Mesenchymal stem cell (in vitro differentiated cells and primary cell): ENCODE measurements around the gene TEK.
A peak's percentile ranks its signal among the peaks of the same experiment; 100 is the strongest.

Experiments used
- DNase-seq: peaks from one replicate; pipeline ENCODE4 v3.0.0-alpha.2; 2013
- H2AFZ ChIP-seq: one replicate; pipeline ENCODE4 v1.6.1; 2013; ENCODE audit warnings: low read depth, mild to moderate bottlenecking, control low read depth, inconsistent platforms, low read length, moderate library complexity
- H2AK5ac ChIP-seq: 2 replicates; pipeline ENCODE4 v1.6.1; 2013; ENCODE audit warnings: low read length, moderate library complexity, mild to moderate bottlenecking, inconsistent platforms; ENCODE audit not compliant: severe bottlenecking
- H2BK120ac ChIP-seq: one replicate; pipeline ENCODE4 v1.6.1; 2013; ENCODE audit warnings: low read depth, mild to moderate bottlenecking, inconsistent platforms, low read length, moderate library complexity
- H2BK12ac ChIP-seq, 2 experiments: one replicate each; pipeline ENCODE4 v1.6.1; 2013; ENCODE audit warnings: inconsistent platforms in 2 of 2, low read length in 2 of 2, mild to moderate bottlenecking in 2 of 2, moderate library complexity in 2 of 2, control low read depth in 1 of 2
- H2BK15ac ChIP-seq: one replicate; pipeline ENCODE4 v1.6.1; 2013; ENCODE audit warnings: mild to moderate bottlenecking, low read depth, inconsistent platforms; ENCODE audit not compliant: poor library complexity, severe bottlenecking
- H2BK5ac ChIP-seq: 2 replicates; pipeline ENCODE4 v1.6.1; 2013; ENCODE audit warnings: low read depth, mild to moderate bottlenecking, low read length, control low read depth, inconsistent platforms; ENCODE audit not compliant: poor library complexity, severe bottlenecking
- H3K14ac ChIP-seq, 2 experiments: one replicate each; pipeline ENCODE4 v1.6.1; 2013; ENCODE audit warnings: inconsistent platforms in 2 of 2, low read length in 2 of 2, control low read depth in 1 of 2, mild to moderate bottlenecking in 1 of 2, moderate library complexity in 1 of 2
- H3K18ac ChIP-seq, 2 experiments: one replicate each; pipeline ENCODE4 v1.6.1; 2013; ENCODE audit warnings: inconsistent platforms in 2 of 2, low read length in 2 of 2, control low read depth in 1 of 2, low read depth in 1 of 2, mild to moderate bottlenecking in 1 of 2
- H3K23ac ChIP-seq, 2 experiments: one replicate each; pipeline ENCODE4 v1.6.1; 2013; ENCODE audit warnings: inconsistent platforms in 2 of 2, low read length in 2 of 2, mild to moderate bottlenecking in 2 of 2, moderate library complexity in 2 of 2, control low read depth in 1 of 2
- H3K27ac ChIP-seq: 2 replicates; pipeline ENCODE4 v1.5.1; 2013; ENCODE audit warnings: mild to moderate bottlenecking, moderate library complexity, low read length, control low read depth, inconsistent platforms; ENCODE audit not compliant: poor library complexity, severe bottlenecking
- H3K27me3 ChIP-seq, 2 experiments: 2 replicates each; pipeline versions ENCODE4 v1.6.1 to v1.7.0; 2013; ENCODE audit warnings: low read length in 2 of 2, mild to moderate bottlenecking in 2 of 2, moderate library complexity in 2 of 2, control low read depth in 1 of 2, inconsistent platforms in 1 of 2; ENCODE audit not compliant: control insufficient read depth in 1 of 2, insufficient read depth in 1 of 2
- H3K36me3 ChIP-seq, 2 experiments: 2 replicates each; pipeline versions ENCODE4 v1.6.1 to v1.7.0; 2013; ENCODE audit warnings: low read length in 2 of 2, control low read depth in 1 of 2, inconsistent platforms in 1 of 2, low read depth in 1 of 2, mild to moderate bottlenecking in 1 of 2; ENCODE audit not compliant: insufficient read depth in 2 of 2, control insufficient read depth in 1 of 2
- H3K4ac ChIP-seq, 2 experiments: one replicate each; pipeline ENCODE4 v1.6.1; 2013; ENCODE audit warnings: inconsistent platforms in 2 of 2, low read length in 2 of 2, mild to moderate bottlenecking in 2 of 2, moderate library complexity in 2 of 2, control low read depth in 1 of 2, low read depth in 1 of 2
- H3K4me1 ChIP-seq: 2 replicates; pipeline ENCODE4 v1.6.1; 2013; ENCODE audit warnings: low read depth, low read length, control low read depth; ENCODE audit not compliant: control insufficient read depth, insufficient read depth
- H3K4me2 ChIP-seq: 2 replicates; pipeline ENCODE4 v1.6.1; 2013; ENCODE audit warnings: low read length, mild to moderate bottlenecking, inconsistent platforms; ENCODE audit not compliant: poor library complexity, severe bottlenecking
- H3K4me3 ChIP-seq, 2 experiments: 2 replicates each; pipeline versions ENCODE4 v1.5.1 to v1.7.0; 2013; ENCODE audit warnings: low read length in 2 of 2, mild to moderate bottlenecking in 2 of 2, control low read depth in 1 of 2, low read depth in 1 of 2; ENCODE audit not compliant: insufficient read depth in 1 of 2
- H3K79me1 ChIP-seq: replicated peaks from 2 replicates; pipeline ENCODE4 v1.6.1; 2013; ENCODE audit warnings: mild to moderate bottlenecking, control low read depth, low read length, inconsistent platforms; ENCODE audit not compliant: poor library complexity, severe bottlenecking
- H3K9ac ChIP-seq: 2 replicates; pipeline ENCODE4 v1.7.0; 2013; ENCODE audit warnings: mild to moderate bottlenecking, low read length, moderate library complexity
- H3K9me3 ChIP-seq: 2 replicates; pipeline ENCODE4 v1.7.0; 2013; ENCODE audit warnings: mild to moderate bottlenecking, low read length; ENCODE audit not compliant: control insufficient read depth
- H4K8ac ChIP-seq: one replicate; pipeline ENCODE4 v1.6.1; 2013; ENCODE audit warnings: inconsistent platforms, mild to moderate bottlenecking, low read length, moderate library complexity
- H4K91ac ChIP-seq: one replicate; pipeline ENCODE4 v1.6.1; 2013; ENCODE audit warnings: mild to moderate bottlenecking, low read length, inconsistent platforms
- WGBS: methylation state at CpG from one replicate; pipeline ENCODE4 v1.1.7; 2013; ENCODE audit warnings: mixed read lengths; 5-methylcytosine and 5-hydroxymethylcytosine counted together

TEK gene

DNA sequence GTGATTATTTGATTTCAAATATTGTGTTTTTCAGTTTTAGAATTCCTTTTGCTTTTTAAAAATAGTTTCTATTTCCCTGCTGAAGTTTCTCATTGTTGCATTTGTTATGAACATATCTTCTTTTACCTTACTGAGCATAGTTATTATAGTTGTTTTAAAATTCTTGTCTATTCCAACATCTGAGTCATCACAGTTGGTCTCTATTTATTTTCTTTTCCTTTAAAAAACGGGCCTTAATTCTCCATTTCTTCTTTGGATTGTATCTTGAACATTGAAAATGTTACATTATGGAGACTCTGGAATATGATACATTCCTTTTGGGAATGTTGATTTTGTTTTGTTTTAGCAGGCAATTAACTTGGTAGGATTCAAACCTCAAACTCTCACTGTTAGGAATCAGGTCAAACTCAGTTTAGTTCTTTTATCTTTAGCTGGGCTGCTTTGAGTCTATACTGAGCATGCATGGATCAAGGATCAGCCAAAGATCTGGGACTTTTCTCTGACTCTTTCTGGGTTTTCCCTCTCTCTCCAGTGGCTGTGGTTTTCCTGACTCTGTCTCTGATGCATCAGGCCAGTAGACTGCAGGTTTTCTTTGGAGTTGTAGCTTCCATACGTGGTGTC is 70.3 kb downstream of the TEK start:
- Histone ChIP-seq H3K36me3 (no peaks in the 10 kb centered on the region), H3K27ac (no peak overlapping the region), H4K8ac (no peak overlapping the region), H3K23ac (no peak overlapping the region), H2AK5ac (no peak overlapping the region), H4K91ac (no peak overlapping the region), H3K27me3 (no peaks in the 10 kb centered on the region), H3K4ac (peak overlapping the region in 1 of 2 experiments; percentile 37), H3K4me3 (no peak overlapping the region), H2BK15ac (no peak overlapping the region), H2BK120ac (peak overlapping the region; percentile 4), H2BK12ac (no peak overlapping the region), H3K14ac (no peak overlapping the region), H2AFZ (no peak overlapping the region), H3K79me1 (no peaks in the 10 kb centered on the region), H3K4me1 (peaks cover 3% of the 10 kb centered on the region), H3K9me3 (peaks cover 9% of the 10 kb centered on the region), H3K9ac (no peak overlapping the region), H3K18ac (peak overlapping the region in 1 of 2 experiments; percentile 34), H2BK5ac (no peak overlapping the region), H3K4me2 (no peak overlapping the region)
- DNase-seq = peak; percentile 75
- 83% methylated on average over 1 of the region's 2 CpGs for WGBS

DNA sequence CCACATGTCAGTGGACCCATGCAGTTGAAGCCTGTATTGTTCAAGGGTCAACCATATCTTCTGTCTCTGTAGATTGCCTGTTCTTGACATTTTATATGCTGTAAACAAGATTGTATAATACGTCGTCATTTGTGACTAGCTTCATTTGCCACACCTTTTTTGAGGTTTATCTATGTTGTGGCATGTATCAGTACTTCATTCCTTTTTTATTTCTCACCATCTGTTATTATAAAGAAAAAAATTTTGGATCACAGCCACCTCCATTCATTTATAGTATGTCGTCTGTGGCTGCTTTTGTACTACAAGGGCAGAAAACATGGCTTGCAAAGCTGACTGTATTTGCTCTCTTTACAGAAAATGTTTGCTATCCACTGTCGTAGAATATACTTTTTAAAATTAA is 72.4 kb downstream of the TEK start:
- H2AK5ac ChIP-seq = no peak overlapping the region
- H3K4ac ChIP-seq = no peak overlapping the region
- no peak for DNase-seq
- no peak overlapping the region for H4K8ac ChIP-seq
- no peak overlapping the region for H3K4me3 ChIP-seq
- WGBS = 80% methylated on average over 1 of the region's 4 CpGs
- no peaks in the 10 kb centered on the region for H3K27me3 ChIP-seq
- H3K36me3 ChIP-seq = no peaks in the 10 kb centered on the region
- no peak overlapping the region for H2AFZ ChIP-seq
- no peak overlapping the region for H2BK15ac ChIP-seq
- H3K14ac ChIP-seq = no peak overlapping the region
- H3K4me2 ChIP-seq = no peak overlapping the region
- H2BK12ac ChIP-seq = no peak overlapping the region
- H3K4me1 ChIP-seq = peaks cover 3% of the 10 kb centered on the region
- H2BK5ac ChIP-seq = no peak overlapping the region
- H3K9me3 ChIP-seq = peaks cover 9% of the 10 kb centered on the region
- no peak overlapping the region for H3K23ac ChIP-seq
- H3K9ac ChIP-seq = no peak overlapping the region
- H2BK120ac ChIP-seq = no peak overlapping the region
- H3K79me1 ChIP-seq = no peaks in the 10 kb centered on the region
- H3K18ac ChIP-seq = no peak overlapping the region
- H4K91ac ChIP-seq = no peak overlapping the region
- no peak overlapping the region for H3K27ac ChIP-seq

- 100% methylated on average over 2 of the region's 3 CpGs for WGBS
- Histone ChIP-seq H2AK5ac (no peak overlapping the region), H3K18ac (no peak overlapping the region), H3K36me3 (no peaks in the 10 kb centered on the region), H3K14ac (no peak overlapping the region), H3K4me2 (no peak overlapping the region), H3K23ac (no peak overlapping the region), H3K9me3 (peaks cover 9% of the 10 kb centered on the region), H3K9ac (no peak overlapping the region), H2BK15ac (no peak overlapping the region), H3K4ac (no peak overlapping the region), H2BK5ac (no peak overlapping the region), H3K4me1 (peaks cover 3% of the 10 kb centered on the region), H3K27ac (no peak overlapping the region), H4K91ac (no peak overlapping the region), H3K79me1 (no peaks in the 10 kb centered on the region), H2AFZ (no peak overlapping the region), H3K4me3 (no peak overlapping the region), H2BK120ac (no peak overlapping the region), H2BK12ac (no peak overlapping the region), H3K27me3 (no peaks in the 10 kb centered on the region), H4K8ac (no peak overlapping the region)
- DNase-seq = no peak
These were observed 73.4 kb downstream of the TEK start for GRCh38 chr9:27182421-27182820.

- Histone ChIP-seq H3K4me2 (no peak overlapping the region), H3K14ac (no peak overlapping the region), H3K27me3 (no peaks in the 10 kb centered on the region), H2BK120ac (no peak overlapping the region), H3K18ac (no peak overlapping the region), H3K36me3 (no peaks in the 10 kb centered on the region), H4K91ac (no peak overlapping the region), H3K79me1 (no peaks in the 10 kb centered on the region), H3K4ac (no peak overlapping the region), H2AK5ac (no peak overlapping the region), H3K9ac (no peak overlapping the region), H3K9me3 (peaks cover 3% of the 10 kb centered on the region), H2BK12ac (no peak overlapping the region), H3K23ac (no peak overlapping the region), H3K4me1 (peaks cover 3% of the 10 kb centered on the region), H2BK15ac (no peak overlapping the region), H4K8ac (no peak overlapping the region), H3K4me3 (no peak overlapping the region), H2BK5ac (no peak overlapping the region), H3K27ac (no peak overlapping the region), H2AFZ (no peak overlapping the region)
- WGBS = 100% methylated on average over 1 of the region's 2 CpGs
- no peak for DNase-seq
These were observed 74.1 kb downstream of the TEK start for GRCh38 chr9:27183131-27183530.
